Endothelial cell (in vitro differentiated cells): ENCODE data around the gene SLCO3A1. TPM values are rescaled to one million over a fixed set of nuclear protein-coding genes. Genes with fewer than 3 reads are reported as not detected.

Source experiments
- DNase-seq: peaks from one replicate; pipeline ENCODE4 v3.0.0; 2021; ENCODE audit warnings: low spot score
- H3K27ac Mint-ChIP-seq: one replicate; pipeline ENCODE4 v1.8.0; 2021; ENCODE audit warnings: mixed read lengths, inconsistent platforms; ENCODE audit not compliant: unreplicated experiment
- H3K27me3 Mint-ChIP-seq: one replicate; pipeline ENCODE4 v1.8.0; 2021; ENCODE audit warnings: mild to moderate bottlenecking, moderate library complexity, mixed read lengths, inconsistent platforms; ENCODE audit not compliant: unreplicated experiment
- H3K36me3 Mint-ChIP-seq: one replicate; pipeline ENCODE4 v1.8.0; 2021; ENCODE audit warnings: mild to moderate bottlenecking, low read depth, mixed read lengths, inconsistent platforms; ENCODE audit not compliant: unreplicated experiment
- H3K4me1 Mint-ChIP-seq: one replicate; pipeline ENCODE4 v1.8.0; 2021; ENCODE audit warnings: mild to moderate bottlenecking, mixed read lengths, inconsistent platforms; ENCODE audit not compliant: unreplicated experiment
- H3K4me3 Mint-ChIP-seq: one replicate; pipeline ENCODE4 v1.8.0; 2021; ENCODE audit warnings: mild to moderate bottlenecking, mixed read lengths, inconsistent platforms; ENCODE audit not compliant: unreplicated experiment
- H3K9me3 Mint-ChIP-seq: one replicate; pipeline ENCODE4 v1.8.0; 2021; ENCODE audit warnings: mixed read lengths, inconsistent platforms; ENCODE audit not compliant: unreplicated experiment
- total RNA-seq: library from RNA; stranded (reverse); fragmentation: NEBNext Ultra II Directional; extraction: Animal tissue kit (Norgen Biotek cat#: 25700); gene quantifications from one replicate; pipeline ENCODE4 v1.2.1, GENCODE V29; 2021; ENCODE audit not compliant: unreplicated experiment
- TF ChIP-seq, protein P1 (sequence below): fragments of 200-600 bp; sonication (generic); IDR thresholded peaks from one replicate; pipeline ENCODE4 v1.5.0; 2021; ENCODE audit warnings: antibody characterized with exemption; ENCODE audit not compliant: unreplicated experiment

SLCO3A1 gene
- total RNA-seq, 1 donor from 2014 or later: 30.9 TPM

DNA sequence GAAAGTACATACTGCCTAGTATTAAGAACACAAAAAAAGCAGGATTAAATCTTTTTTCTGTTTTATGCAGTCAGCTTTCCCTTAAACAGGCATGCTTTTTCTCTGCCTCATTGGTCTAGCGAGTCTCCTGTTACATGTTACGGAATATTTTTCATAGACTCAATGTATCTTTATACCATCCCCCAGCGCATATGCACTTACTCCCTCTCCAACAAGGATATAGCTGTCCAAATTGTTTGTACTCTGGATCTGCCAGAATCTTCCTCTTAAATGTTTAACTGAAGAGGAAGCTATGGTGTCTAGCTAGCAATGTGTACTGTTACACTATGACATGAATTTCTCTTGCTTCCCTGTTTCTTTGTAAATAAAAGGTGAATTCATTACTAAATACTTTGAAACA, 9.2 kb upstream of the SLCO3A1 start:
- Mint-ChIP-seq H3K36me3 (no peaks in the 10 kb centered on the region), H3K4me3 (no peak overlapping the region), H3K27ac (no peak overlapping the region), H3K4me1 (no peaks in the 10 kb centered on the region), H3K27me3 (peaks cover 2% of the 10 kb centered on the region), H3K9me3 (no peaks in the 10 kb centered on the region)
- DNase-seq: no peak
- TF ChIP-seq, protein P1, sequence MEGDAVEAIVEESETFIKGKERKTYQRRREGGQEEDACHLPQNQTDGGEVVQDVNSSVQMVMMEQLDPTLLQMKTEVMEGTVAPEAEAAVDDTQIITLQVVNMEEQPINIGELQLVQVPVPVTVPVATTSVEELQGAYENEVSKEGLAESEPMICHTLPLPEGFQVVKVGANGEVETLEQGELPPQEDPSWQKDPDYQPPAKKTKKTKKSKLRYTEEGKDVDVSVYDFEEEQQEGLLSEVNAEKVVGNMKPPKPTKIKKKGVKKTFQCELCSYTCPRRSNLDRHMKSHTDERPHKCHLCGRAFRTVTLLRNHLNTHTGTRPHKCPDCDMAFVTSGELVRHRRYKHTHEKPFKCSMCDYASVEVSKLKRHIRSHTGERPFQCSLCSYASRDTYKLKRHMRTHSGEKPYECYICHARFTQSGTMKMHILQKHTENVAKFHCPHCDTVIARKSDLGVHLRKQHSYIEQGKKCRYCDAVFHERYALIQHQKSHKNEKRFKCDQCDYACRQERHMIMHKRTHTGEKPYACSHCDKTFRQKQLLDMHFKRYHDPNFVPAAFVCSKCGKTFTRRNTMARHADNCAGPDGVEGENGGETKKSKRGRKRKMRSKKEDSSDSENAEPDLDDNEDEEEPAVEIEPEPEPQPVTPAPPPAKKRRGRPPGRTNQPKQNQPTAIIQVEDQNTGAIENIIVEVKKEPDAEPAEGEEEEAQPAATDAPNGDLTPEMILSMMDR: no peak

DNA sequence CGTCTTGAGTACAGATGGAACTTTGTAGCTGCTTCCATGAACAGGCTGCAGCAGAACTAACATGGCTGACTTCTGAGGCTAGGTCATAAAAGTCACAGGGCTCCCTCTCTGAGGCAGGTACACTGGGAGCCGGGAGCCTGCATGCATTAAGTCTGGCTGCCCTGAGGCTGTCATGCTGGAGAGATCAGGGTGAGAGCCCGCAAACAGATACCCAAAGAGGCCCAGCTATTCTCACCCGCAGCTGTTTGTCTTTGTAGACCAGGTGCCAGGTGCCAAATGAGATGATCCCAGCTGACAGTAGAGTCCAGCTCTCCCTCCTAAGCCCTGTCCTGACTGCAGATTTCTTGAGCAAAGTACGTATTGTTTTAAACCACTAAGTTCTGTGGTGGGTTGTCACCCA, 8.6 kb upstream of the SLCO3A1 start:
- TF ChIP-seq, protein P1: no peak
- Mint-ChIP-seq H3K4me3 (no peak overlapping the region), H3K27me3 (peaks cover 2% of the 10 kb centered on the region), H3K27ac (no peak overlapping the region), H3K9me3 (no peaks in the 10 kb centered on the region), H3K4me1 (no peaks in the 10 kb centered on the region), H3K36me3 (no peaks in the 10 kb centered on the region)
- DNase-seq: no peak

DNA sequence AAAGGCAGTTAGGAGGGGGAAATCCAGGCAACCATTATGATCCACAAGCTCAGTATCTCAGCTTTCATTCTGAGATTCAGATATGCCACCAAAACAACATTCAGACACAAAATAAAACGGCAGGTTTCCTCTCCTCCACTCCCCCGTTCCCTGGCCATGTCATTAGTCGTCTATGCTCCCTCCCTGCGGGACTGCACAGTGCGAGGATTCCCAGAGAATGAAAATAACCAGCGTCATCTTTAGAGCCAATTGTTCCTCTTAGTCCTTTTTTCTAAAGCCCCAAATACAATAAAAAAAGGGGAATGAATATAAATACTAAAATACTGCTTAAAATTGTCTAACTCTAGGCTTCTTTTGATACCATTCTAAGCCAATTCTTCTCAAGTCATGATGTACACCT, 7.8 kb upstream of the SLCO3A1 start:
- Mint-ChIP-seq H3K4me3 (no peak overlapping the region), H3K4me1 (no peaks in the 10 kb centered on the region), H3K36me3 (no peaks in the 10 kb centered on the region), H3K27me3 (peaks cover 2% of the 10 kb centered on the region), H3K27ac (peak overlapping the region; percentile 2), H3K9me3 (no peaks in the 10 kb centered on the region)
- TF ChIP-seq, protein P1: no peak
- no peak for DNase-seq

DNA sequence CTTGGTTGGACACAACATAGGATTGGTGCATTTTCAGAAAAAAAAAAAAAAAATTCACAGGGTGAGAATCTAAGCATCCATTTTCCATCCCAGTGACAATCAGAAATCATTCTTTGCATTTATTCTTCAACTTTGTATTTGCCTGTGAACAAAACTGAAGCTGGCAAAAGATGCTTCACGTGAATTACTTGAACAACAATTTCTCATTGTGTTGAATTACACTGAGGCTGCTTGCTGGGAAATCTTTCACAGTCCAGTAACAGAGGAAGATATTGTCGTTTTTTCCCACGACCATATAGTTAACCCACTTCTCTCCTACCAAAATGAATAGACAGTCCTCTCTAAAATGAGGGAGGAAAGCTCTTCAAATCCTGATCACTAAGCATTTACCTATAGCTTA, 4.3 kb upstream of the SLCO3A1 start:
- Mint-ChIP-seq H3K9me3 (no peaks in the 10 kb centered on the region), H3K4me3 (no peak overlapping the region), H3K36me3 (no peaks in the 10 kb centered on the region), H3K27ac (no peak overlapping the region), H3K27me3 (peaks cover 2% of the 10 kb centered on the region), H3K4me1 (peaks cover 9% of the 10 kb centered on the region)
- TF ChIP-seq, protein P1: no peak
- DNase-seq: no peak

DNA sequence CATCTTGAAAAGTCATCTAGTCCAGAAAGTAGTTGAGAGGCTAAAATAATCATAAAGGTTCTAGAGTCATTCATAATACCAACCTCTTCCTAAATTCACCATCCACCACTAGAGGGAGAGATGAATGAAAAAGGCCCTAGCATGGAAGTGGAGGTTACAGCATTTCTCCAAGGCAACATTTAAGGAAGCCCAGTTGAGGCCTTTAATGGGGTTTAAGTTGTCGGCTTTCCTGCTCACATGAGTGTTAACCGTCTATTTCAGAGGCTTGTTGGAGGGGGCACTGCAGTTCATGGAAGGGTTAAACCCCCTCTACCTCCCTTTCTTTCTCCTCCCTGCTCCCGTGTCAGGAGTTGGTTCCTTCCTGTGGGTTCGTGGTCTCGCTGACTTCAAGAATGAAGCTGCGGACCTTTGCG, 3.8 kb upstream of the SLCO3A1 start:
- H3K9me3 Mint-ChIP-seq: no peaks in the 10 kb centered on the region
- TF ChIP-seq, protein P1: peak; percentile 59
- H3K4me3 Mint-ChIP-seq: no peak overlapping the region
- peaks cover 2% of the 10 kb centered on the region for H3K27me3 Mint-ChIP-seq
- H3K27ac Mint-ChIP-seq: no peak overlapping the region
- H3K36me3 Mint-ChIP-seq: no peaks in the 10 kb centered on the region
- H3K4me1 Mint-ChIP-seq: peaks cover 10% of the 10 kb centered on the region
- no peak for DNase-seq
